Calu3 (cell line): ENCODE measurements around the gene NPC1L1. TPM values are rescaled to one million over a fixed set of nuclear protein-coding genes. Genes with fewer than 3 reads are reported as not detected.
A peak's percentile ranks its signal among the peaks of the same experiment; 100 is the strongest.

Experiments
- BruUV-seq: library from RNA; stranded (reverse); fragments of 400-500 nt; replicated peaks from 2 replicates; lab custom pipeline; 2021; lab: Mats Ljungman, UMichigan
- CTCF ChIA-PET: fragments of 300-600 bp; sonication (Branson Sonifier 250); formaldehyde crosslinking; loops from one replicate; lab custom pipeline; 2022; ENCODE audit warnings: antibody characterized with exemption; lab: Charles Lee
- DNase-seq: peaks from one replicate; pipeline ENCODE4 v3.0.0; 2022
- H3K27ac Mint-ChIP-seq: one replicate; pipeline ENCODE4 v1.8.0; 2022; ENCODE audit warnings: mixed read lengths; ENCODE audit not compliant: unreplicated experiment
- H3K27me3 Mint-ChIP-seq: one replicate; pipeline ENCODE4 v1.8.0; 2022; ENCODE audit warnings: mixed read lengths; ENCODE audit not compliant: unreplicated experiment
- H3K36me3 Mint-ChIP-seq: one replicate; pipeline ENCODE4 v1.8.0; 2022; ENCODE audit warnings: mild to moderate bottlenecking, moderate library complexity, mixed read lengths; ENCODE audit not compliant: insufficient read depth, unreplicated experiment
- H3K4me1 Mint-ChIP-seq: one replicate; pipeline ENCODE4 v1.8.0; 2022; ENCODE audit warnings: mild to moderate bottlenecking, low read depth, mixed read lengths; ENCODE audit not compliant: unreplicated experiment
- H3K4me3 Mint-ChIP-seq: one replicate; pipeline ENCODE4 v1.8.0; 2022; ENCODE audit warnings: mild to moderate bottlenecking, low read depth, moderate library complexity, mixed read lengths; ENCODE audit not compliant: unreplicated experiment
- H3K9me3 Mint-ChIP-seq: one replicate; pipeline ENCODE4 v1.8.0; 2022; ENCODE audit warnings: low read depth, mixed read lengths; ENCODE audit not compliant: unreplicated experiment
- CTCF ChIP-seq: fragments of 200-600 bp; IDR thresholded peaks from one replicate; pipeline ENCODE4 v1.8.0; 2022; ENCODE audit warnings: antibody characterized with exemption; ENCODE audit not compliant: unreplicated experiment
- intact Hi-C: fragments of 100-400 bp; cut with micrococcal nuclease; formaldehyde crosslinking; loops from one replicate; pipeline ENCODE4 v1.10.0; 2022; ENCODE audit not compliant: unreplicated experiment
- total RNA-seq: library from RNA; stranded (reverse); gene quantifications from 2 replicates; pipeline ENCODE4 v1.2.3, GENCODE V29; 2022

Gene NPC1L1
- total RNA-seq, 1 experiment from 2014 or later: 46.0 TPM

GRCh38 chr7:44477938-44478337 lies 63.2 kb downstream of the NPC1L1 start:
- peaks cover 29% of the 10 kb centered on the region for H3K4me1 Mint-ChIP-seq
- H3K4me3 Mint-ChIP-seq: no peak overlapping the region
- no peaks in the 10 kb centered on the region for H3K27me3 Mint-ChIP-seq
- CTCF ChIA-PET: interaction anchor here (0.7 to 1.0 kb wide), 3 partner anchors 13 to 237 kb away, joined by 3 to 7 read pairs (median 6); partner anchors contain the start of gene NUDCD3
- peaks cover 69% of the 10 kb centered on the region for H3K36me3 Mint-ChIP-seq
- no peak for TF ChIP-seq CTCF
- no peak for DNase-seq
- H3K9me3 Mint-ChIP-seq: peaks cover 2% of the 10 kb centered on the region
- intact Hi-C loops: loop anchor here (1.0 kb wide), 1 partner anchor 237 kb away; no protein-coding TSS in a partner anchor
- BruUV-seq: no TSS peak
- no peak overlapping the region for H3K27ac Mint-ChIP-seq

- H3K4me1 Mint-ChIP-seq: peaks cover 34% of the 10 kb centered on the region
- peaks cover 62% of the 10 kb centered on the region for H3K36me3 Mint-ChIP-seq
- DNase-seq: peak; percentile 77
- CTCF ChIA-PET: interaction anchor here (0.7 to 1.0 kb wide), 4 partner anchors 13 to 237 kb away, joined by 3 to 7 read pairs (median 6); partner anchors contain the start of gene NUDCD3
- no peaks in the 10 kb centered on the region for H3K9me3 Mint-ChIP-seq
- TF ChIP-seq CTCF: peak; percentile 96
- no TSS peak for BruUV-seq
- H3K27ac Mint-ChIP-seq: no peak overlapping the region
- H3K4me3 Mint-ChIP-seq: no peak overlapping the region
- intact Hi-C loops: loop anchor here (1.0 kb wide), 1 partner anchor 236 kb away; no protein-coding TSS in a partner anchor
- no peaks in the 10 kb centered on the region for H3K27me3 Mint-ChIP-seq
These were observed 63.9 kb downstream of the NPC1L1 start for GRCh38 chr7:44477063-44477830.

- intact Hi-C loops: no loop called here
- Mint-ChIP-seq H3K4me3 (no peak overlapping the region), H3K27ac (no peak overlapping the region), H3K27me3 (no peaks in the 10 kb centered on the region), H3K36me3 (peaks cover 54% of the 10 kb centered on the region), H3K4me1 (peaks cover 43% of the 10 kb centered on the region), H3K9me3 (no peaks in the 10 kb centered on the region)
- CTCF ChIA-PET: no interaction called here
- no peak for DNase-seq
- no TSS peak for BruUV-seq
- no peak for TF ChIP-seq CTCF
These were observed 64.8 kb downstream of the NPC1L1 start for GRCh38 chr7:44476313-44476712.

GRCh38 chr7:44473295-44473694 lies 67.8 kb downstream of the NPC1L1 start:
- no peak for TF ChIP-seq CTCF
- H3K27ac Mint-ChIP-seq: no peak overlapping the region
- intact Hi-C loops: no loop called here
- peaks cover 50% of the 10 kb centered on the region for H3K36me3 Mint-ChIP-seq
- no peaks in the 10 kb centered on the region for H3K9me3 Mint-ChIP-seq
- H3K4me3 Mint-ChIP-seq: no peak overlapping the region
- no TSS peak for BruUV-seq
- H3K27me3 Mint-ChIP-seq: no peaks in the 10 kb centered on the region
- peaks cover 58% of the 10 kb centered on the region for H3K4me1 Mint-ChIP-seq
- no peak for DNase-seq
- CTCF ChIA-PET: interaction anchor here (0.6 kb wide), 1 partner anchor 13 kb away, joined by 3 read pairs; no protein-coding TSS in a partner anchor
